ENCODE measurements around the gene LCOR. TPM values are rescaled to one million over a fixed set of nuclear protein-coding genes. Genes with fewer than 3 reads are reported as not detected.

The LCOR gene
- total and polyA plus RNA-seq, 11 donors, result 4.3 to 31.4 (median 17.4) TPM

GRCh38 chr10:96895662-96896424, 63.7 kb downstream of the LCOR start:
- no peak overlapping the region for H3K4me3 ChIP-seq
- intact Hi-C loops (cut with DNase I), result no loop called here
- no peaks in the 10 kb centered on the region for H3K27me3 ChIP-seq
- peaks cover 0 to 25% (median 8%) of the 10 kb centered on the region in 12 donors for H3K4me1 ChIP-seq
- H3K36me3 ChIP-seq, result peaks cover 0 to 3% (median 0%) of the 10 kb centered on the region in 9 donors
- no peak for ATAC-seq
- TF ChIP-seq CTCF (IDR thresholded peaks at IDR 0.05), result no peak
- TF ChIP-seq POLR2A (IDR thresholded peaks at IDR 0.05), result no peak
- no peak for DNase-seq
- no peak overlapping the region for H3K27ac ChIP-seq
- H3K9me3 ChIP-seq, result peaks cover 0 to 23% (median 10%) of the 10 kb centered on the region in 12 donors
- 94 to 96% (median 95%) methylated on average over 6 of the region's 6 CpGs for WGBS, 4 donors

DNA sequence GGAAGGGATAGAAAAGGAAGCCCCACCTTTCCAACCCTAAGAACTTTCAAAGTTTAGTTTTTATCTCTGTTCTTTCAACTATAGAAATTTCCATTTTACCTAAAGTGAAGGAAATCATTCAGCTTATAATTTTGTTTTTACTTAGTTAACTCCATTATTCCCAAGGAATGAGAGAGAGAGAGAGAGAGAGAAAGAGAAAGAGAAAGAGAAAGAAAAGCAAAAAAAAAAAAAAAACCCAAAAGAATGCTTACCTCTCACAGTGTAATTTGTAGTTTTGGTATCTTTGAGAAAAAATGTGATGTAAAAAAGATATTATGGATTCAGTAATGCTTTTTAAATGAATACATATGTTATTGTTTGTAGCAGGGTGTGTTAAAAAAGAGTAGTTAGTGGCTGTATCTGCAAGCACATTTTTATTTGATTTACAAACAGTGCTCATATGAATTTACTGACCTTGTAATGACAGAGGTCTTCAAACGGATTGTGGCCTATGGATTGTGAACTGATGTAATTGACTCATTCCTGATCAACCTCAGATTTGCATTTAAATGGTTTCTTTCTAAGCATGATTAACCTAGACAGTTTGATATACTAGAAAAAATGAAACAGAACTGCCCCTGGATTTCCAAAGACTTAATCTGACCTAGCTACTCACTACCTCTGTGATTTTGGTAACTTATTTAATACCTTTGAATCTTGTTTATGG, 64.9 kb downstream of the LCOR start:
- intact Hi-C loops (cut with DNase I), result no loop called here
- H3K4me3 ChIP-seq, result no peak overlapping the region
- DNase-seq (no peak), ATAC-seq (no peak)
- TF ChIP-seq CTCF (IDR thresholded peaks at IDR 0.05), result no peak
- TF ChIP-seq POLR2A (IDR thresholded peaks at IDR 0.05), result no peak
- peaks cover 0 to 25% (median 8%) of the 10 kb centered on the region in 12 donors for H3K4me1 ChIP-seq
- 27 to 46% (median 34%) methylated on average over 1 of the region's 1 CpG for WGBS, 4 donors
- no peaks in the 10 kb centered on the region for H3K27me3 ChIP-seq
- peaks cover 0 to 15% (median 6%) of the 10 kb centered on the region in 12 donors for H3K9me3 ChIP-seq
- peaks cover 0 to 3% (median 0%) of the 10 kb centered on the region in 9 donors for H3K36me3 ChIP-seq
- H3K27ac ChIP-seq, result no peak overlapping the region

GRCh38 chr10:96902117-96902516, 70.0 kb downstream of the LCOR start:
- ATAC-seq (no peak), DNase-seq (no peak)
- H3K27ac ChIP-seq, result no peak overlapping the region
- no peak for TF ChIP-seq CTCF (IDR thresholded peaks at IDR 0.05)
- TF ChIP-seq POLR2A (IDR thresholded peaks at IDR 0.05), result no peak
- no peaks in the 10 kb centered on the region for H3K36me3 ChIP-seq
- no peak overlapping the region for H3K4me3 ChIP-seq
- H3K27me3 ChIP-seq, result no peaks in the 10 kb centered on the region
- WGBS, 4 donors, result 86 to 92% (median 87%) methylated on average over 1 of the region's 1 CpG
- H3K4me1 ChIP-seq, result peaks cover 0 to 46% (median 25%) of the 10 kb centered on the region in 12 donors
- H3K9me3 ChIP-seq, result peaks cover 0 to 5% (median 0%) of the 10 kb centered on the region in 12 donors
- intact Hi-C loops (cut with DNase I), result no loop called here

DNA sequence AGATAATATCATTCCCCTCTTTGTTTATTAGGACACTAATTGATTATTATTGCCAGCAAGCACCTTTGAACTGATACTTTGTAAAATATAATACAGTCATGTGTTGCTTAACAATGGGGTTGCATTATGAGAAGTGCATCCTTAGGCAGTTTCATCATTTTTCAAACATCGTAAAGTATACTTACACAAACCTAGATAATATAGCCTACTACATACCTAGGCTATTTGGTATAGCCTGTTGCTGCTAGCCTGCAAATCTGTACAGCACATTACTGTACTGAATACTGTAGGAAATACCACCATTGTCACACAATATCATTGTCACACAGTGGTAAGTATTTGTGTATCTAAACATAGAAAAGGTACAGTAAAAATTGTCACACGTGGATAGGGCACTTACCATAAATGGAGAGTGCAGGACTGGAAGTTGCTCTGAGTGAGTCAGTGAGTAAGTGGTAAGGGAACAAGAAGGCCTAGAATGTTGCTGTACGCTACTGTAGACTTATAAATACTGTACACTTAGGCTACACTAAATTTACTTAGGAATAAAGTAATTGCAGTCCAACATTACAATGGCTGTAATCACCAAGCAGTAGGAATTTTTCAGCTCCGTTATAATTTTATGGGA, 70.7 kb downstream of the LCOR start:
- 75 to 82% (median 80%) methylated on average over 4 of the region's 4 CpGs for WGBS, 4 donors
- no peak overlapping the region for H3K27ac ChIP-seq
- H3K4me1 ChIP-seq, result peaks cover 0 to 42% (median 23%) of the 10 kb centered on the region in 12 donors
- no peak overlapping the region for H3K4me3 ChIP-seq
- TF ChIP-seq POLR2A (IDR thresholded peaks at IDR 0.05) (no peak), CTCF (IDR thresholded peaks at IDR 0.05) (no peak)
- H3K36me3 ChIP-seq, result peaks cover 0 to 4% (median 0%) of the 10 kb centered on the region in 9 donors
- ATAC-seq, result peak in 2 of 4 donors; percentile 34 to 39
- H3K27me3 ChIP-seq, result no peaks in the 10 kb centered on the region
- DNase-seq, result no peak
- intact Hi-C loops (cut with DNase I), result no loop called here
- H3K9me3 ChIP-seq, result peaks cover 0 to 5% (median 0%) of the 10 kb centered on the region in 12 donors

Data from heart left ventricle (tissue), 16 donors.